GM19324 (cell line): ENCODE results near the gene TMEM183A.
"Not testable (repeated sequence)": the region's sequence is repeated elsewhere in the genome, so short reads cannot be mapped to it uniquely, and the experiment has no call there.

ENCODE experiments used
- ATAC-seq: cut with Tn5 transposase; IDR thresholded peaks from one replicate; pipeline ENCODE4 v1.9.1; 2021; ENCODE audit warnings: mild to moderate bottlenecking, moderate library complexity; ENCODE audit not compliant: unreplicated experiment, low FRiP score

TMEM183A gene

DNA sequence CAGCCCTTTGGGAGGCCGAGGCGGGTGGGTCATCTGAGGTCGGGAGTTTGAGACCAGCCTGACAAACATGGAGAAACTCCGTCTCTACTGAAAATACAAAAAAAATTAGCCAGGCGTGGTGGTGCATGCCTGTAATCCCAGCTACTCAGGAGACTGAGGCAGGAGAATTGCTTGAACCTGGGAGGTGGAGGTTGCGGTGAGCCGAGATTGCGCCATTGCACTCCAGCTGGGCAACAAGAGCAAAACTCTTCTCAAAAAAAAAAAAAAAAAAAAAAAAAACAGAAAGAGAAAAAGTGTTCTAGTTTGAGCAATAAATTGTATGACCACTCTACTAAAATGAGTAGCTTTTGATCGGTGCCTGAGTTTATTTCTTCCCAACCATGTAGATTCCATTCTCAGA, 21.1 kb upstream of the TMEM183A start:
- ATAC-seq = not testable (repeated sequence)

- ATAC-seq = no peak
Measured at GRCh38 chr1:202987255-202987654, 19.9 kb upstream of the TMEM183A start.

DNA sequence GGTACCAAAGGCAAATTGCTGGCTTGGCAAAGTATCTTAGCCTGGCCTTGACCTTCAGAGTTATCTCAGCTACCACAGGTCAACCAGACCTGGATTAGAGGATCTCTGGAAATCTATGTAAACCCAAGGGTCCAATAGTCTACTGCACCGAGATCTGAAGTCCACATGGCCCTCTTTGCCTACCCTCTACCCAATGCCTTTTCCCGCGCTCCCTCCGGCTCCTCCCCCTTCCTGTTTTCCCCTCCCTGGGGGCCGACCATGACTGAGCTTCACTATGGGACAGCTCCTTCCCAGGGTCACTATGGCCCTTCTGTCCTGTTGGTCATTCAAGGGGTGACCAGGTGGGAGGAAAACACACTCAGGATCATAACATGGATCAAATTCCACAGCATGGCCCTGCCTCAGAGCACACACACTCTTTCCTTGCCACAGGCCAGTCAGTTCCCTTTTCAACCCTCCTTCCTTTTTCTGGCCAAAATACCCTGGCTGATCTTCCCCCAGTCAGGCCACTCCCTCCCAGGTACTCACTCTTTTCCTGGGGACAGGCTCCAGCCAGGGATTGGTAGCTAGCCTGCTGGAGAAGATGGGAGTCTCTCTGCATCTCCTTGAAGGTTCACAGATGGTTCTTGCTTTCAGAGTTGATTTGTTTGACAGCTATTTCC, 19.1 kb upstream of the TMEM183A start:
- ATAC-seq = no peak

DNA sequence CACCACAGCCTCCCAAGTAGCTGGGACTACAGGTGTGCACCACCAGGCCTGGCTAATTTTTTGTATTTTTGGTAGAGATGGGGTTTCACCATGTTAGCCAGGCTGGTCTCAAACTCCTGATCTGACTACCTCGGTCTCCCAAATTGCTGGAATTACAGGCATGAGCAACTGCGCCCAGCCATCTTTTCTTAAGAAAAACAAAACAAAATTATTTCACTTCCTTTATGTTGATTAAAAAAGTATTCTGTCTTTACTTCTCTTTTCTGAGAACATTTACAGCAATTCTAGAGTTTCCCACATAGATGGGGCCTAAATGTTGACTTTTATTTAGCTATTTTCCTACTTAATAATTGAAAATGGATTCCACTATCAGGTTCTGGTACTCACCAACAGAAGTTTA, 17.3 kb upstream of the TMEM183A start:
- ATAC-seq = no peak

GRCh38 chr1:202991112-202991511, 16.1 kb upstream of the TMEM183A start:
- ATAC-seq = no peak

DNA sequence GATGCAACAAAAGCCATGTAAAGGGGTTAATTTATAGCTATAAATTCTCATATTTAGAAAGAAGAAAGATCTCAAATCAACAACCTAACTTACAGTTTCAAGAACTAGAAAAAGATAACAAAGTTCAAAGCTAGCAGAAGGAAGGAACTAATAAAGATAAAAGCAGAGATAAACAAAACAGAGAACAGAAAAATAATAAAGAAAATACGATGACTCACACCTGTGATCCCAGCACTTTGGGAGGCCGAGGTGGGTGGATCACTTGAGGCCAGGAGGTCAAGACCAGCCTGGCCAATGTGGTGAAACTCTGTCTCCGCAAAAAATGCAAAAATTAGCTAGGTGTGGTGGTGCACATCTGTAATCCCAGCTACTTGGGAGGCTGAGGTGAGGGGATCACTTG, 12.4 kb upstream of the TMEM183A start:
- ATAC-seq = no peak

- no peak for ATAC-seq
Measured at GRCh38 chr1:202998836-202999750, 8.1 kb upstream of the TMEM183A start.

DNA sequence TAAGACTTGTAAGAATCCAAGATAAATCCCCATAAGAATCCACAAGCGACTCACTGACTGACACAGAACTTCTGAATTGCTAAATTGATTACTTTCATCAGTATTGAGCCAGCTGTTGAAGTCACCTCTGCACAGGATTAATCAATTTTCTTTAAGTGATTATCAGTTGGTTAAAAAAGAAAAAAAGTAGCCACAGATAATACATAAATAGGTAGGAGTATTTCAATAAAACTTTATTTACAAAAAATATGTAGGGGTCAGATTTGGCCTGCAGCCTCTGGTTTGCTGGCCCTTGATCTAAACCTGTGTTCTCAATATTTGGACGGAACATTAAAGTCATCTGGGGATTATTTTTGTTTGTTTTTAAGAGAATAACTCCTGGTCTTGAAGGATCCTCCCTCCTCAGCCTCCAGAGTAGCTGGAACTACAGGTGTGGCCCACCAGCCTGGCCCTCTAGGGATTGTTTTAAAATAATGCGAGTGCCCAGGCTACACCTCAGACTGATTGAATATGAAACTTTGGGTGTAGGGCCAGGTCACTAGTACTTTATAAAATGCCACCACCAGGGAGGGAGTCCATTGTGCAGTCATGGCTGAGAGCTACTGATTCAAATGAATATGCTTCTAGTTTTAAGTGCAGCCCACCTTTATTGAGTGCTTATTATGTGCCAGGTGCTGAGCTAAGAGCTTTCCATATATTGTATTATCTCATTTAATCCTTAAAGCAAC, 6.8 kb upstream of the TMEM183A start:
- no peak for ATAC-seq

- ATAC-seq = no peak
Measured at GRCh38 chr1:203001986-203002385, 5.2 kb upstream of the TMEM183A start.

DNA sequence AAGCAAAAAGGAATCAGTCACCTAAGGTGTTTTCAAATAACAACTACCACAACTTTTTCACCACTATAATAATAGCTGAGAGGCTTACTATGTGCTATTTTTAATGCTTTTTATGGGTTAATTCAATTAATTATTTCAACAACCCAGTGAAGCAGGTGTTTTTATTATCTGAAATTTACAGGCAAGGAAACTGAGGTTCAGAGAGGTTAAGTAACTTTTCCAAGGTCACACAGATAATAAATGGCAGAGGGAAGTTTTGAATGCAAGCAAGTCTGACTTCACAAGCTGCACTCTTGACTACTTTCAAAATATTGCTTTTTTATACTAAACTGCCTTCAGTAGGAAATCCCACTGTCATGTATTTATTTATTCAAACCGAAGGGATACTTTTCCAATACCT, 4.2 kb upstream of the TMEM183A start:
- ATAC-seq = no peak

DNA sequence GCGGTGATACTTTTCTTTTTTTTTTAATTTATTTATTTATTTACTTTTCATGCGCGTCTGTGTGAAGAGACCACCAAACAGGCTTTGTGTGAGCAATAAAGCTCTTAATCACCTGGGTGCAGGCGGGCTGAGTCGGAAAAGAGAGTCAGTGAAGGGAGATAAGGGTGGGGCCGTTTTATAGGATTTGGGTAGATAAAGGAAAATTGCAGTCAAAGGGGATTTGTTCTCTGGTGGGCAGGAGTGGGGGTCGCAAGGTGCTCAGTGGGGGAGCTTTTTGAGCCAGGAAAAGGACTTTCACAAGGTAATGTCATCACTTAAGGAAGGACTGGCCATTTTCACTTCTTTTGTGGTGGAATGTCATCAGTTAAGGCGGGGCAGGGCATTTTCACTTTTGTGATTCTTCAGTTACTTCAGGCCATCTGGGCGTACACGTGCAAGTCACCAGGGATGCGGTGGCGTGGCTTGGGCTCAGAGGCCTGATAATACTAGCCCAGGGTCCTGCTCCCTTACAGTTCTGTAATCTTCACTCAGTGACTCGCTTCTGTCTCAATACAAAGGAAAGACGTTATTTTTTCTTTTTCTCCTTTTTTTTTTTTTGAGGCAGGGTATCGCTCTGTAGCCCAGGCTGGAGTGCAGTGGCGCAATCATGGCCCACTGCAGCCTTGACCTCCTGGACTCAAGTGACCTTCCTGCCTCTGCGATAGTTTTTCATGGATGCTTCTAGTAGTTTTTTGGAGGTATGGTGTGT, 1.6 kb upstream of the TMEM183A start:
- ATAC-seq = not testable (repeated sequence)

GRCh38 chr1:203009185-203009584, 2.0 kb downstream of the TMEM183A start:
- ATAC-seq = no peak

DNA sequence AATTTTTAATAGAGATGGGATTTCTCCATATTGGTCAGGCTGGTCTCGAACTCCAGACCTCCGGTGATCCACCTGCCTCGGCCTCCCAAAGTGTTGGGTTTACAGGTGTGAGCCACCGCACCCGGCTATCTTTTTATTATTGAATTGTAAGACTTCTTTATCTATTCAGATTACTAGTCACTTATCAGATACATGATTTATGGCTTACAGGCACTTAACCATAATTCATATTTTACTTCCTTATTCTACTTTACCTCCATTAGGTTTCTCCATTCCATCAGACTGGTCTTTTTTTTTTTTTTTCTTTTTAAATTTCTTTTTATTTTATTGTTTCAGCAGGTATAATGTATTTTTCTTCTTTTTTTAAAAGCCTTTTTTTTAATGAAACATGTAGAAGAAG, 4.4 kb downstream of the TMEM183A start:
- ATAC-seq = no peak

DNA sequence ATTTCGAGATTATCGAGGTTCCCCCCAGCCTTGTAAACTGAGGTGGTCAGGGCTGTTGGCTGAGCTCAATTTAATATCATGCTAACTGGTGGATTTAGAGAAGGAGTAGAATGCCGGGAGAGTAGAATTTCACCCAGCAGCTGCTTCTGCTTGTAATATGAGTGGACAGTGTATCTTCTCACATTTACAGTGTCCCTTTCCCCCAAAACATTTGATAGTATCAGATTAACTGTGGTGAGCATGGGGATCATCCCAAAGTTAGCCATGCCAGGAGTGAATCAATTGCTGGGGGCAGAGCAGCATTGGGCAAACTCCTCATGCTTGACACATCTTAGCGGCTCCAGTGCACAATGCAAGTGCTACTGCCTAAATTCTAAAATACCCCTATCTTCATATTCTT, 9.9 kb downstream of the TMEM183A start:
- no peak for ATAC-seq

GRCh38 chr1:203017692-203018091, 10.5 kb downstream of the TMEM183A start:
- ATAC-seq = no peak

DNA sequence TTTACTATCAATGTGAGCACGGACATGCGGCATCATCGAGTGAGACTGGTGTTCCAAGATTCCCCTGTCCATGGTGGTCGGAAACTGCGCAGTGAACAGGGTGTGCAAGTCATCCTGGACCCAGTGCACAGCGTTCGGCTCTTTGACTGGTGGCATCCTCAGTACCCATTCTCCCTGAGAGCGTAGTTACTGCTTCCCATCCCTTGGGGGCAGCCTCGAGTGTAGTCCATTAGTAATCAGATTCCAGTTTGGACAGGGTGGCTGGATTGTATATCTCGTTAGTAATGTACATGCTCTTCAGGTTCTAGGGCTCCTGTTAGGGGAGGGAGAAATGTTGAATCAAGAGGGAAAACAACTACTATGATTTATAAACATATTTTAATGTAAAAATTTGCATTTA, 15.7 kb downstream of the TMEM183A start:
- ATAC-seq = not testable (repeated sequence)

DNA sequence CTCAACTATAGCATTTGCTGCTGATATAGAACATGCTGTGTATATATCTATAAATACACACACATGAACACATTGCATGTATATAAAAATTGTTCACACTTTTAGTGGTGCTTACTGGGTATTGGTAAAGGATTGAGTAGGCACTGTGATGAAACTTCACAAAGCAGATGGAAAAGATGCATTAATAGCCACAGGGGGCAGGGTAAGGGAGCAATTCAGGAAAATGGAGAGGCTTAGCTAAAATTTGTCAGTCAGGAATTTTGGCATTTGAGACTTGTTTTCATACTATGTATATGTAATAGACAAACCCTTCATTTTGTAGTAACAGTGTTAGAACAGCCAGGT, 18.5 kb downstream of the TMEM183A start:
- no peak for ATAC-seq

- peak; percentile 54 for ATAC-seq
Measured at GRCh38 chr1:203026031-203026665, 19.0 kb downstream of the TMEM183A start, which contains the start of gene PPFIA4. Gene PPFIA4, plus strand, starts transcription at chr1:203026491. Its CDS starts 12,518 bp downstream, at chr1:203039009.

- peak; percentile 14 for ATAC-seq
Measured at GRCh38 chr1:203026666-203027663, 19.8 kb downstream of the TMEM183A start.
